IMR-90 (cell line): ENCODE measurements around the gene TAGLN2. TPM values are rescaled to one million over a fixed set of nuclear protein-coding genes. Genes with fewer than 3 reads are reported as not detected.

Experiments
- ATAC-seq: fragments of 200-7000 bp; cut with Tn5 transposase; 2 replicates; pipeline ENCODE4 v1.9.1; 2020; ENCODE audit warnings: low read depth, mild to moderate bottlenecking, moderate library complexity
- BruUV-seq: library from RNA; stranded (reverse); fragments of 400-500 nt; replicated peaks from 2 replicates; lab custom pipeline; 2021; lab: Mats Ljungman, UMichigan
- CTCF ChIA-PET: fragments of 300-600 bp; formaldehyde crosslinking; extraction: SDS; loops from one replicate; lab custom pipeline; 2021; ENCODE audit warnings: antibody characterized with exemption; lab: Yijun Ruan, JAX
- POLR2A ChIA-PET: fragments of 300-600 bp; sonication (Branson Sonifier 250); formaldehyde crosslinking; loops from one replicate; lab custom pipeline; 2022; ENCODE audit warnings: antibody characterized with exemption; ENCODE audit not compliant: unreplicated experiment; lab: Charles Lee
- DNase-seq: peaks from one replicate; pipeline ENCODE4 v3.0.0; 2013
- H2AFZ ChIP-seq: replicated peaks from 2 replicates; pipeline ENCODE3; 2013; ENCODE audit warnings: low read length, mild to moderate bottlenecking; ENCODE audit not compliant: poor library complexity
- H2AK5ac ChIP-seq: 2 replicates; pipeline ENCODE4 v1.6.1; 2013; ENCODE audit warnings: low read depth, low read length, inconsistent platforms
- H2AK9ac ChIP-seq: replicated peaks from 2 replicates; pipeline ENCODE3; 2013; ENCODE audit warnings: mild to moderate bottlenecking, low read depth, low read length, moderate library complexity; ENCODE audit not compliant: poor library complexity
- H2BK120ac ChIP-seq: 2 replicates; pipeline ENCODE4 v1.6.1; 2013; ENCODE audit warnings: low read depth, low read length, inconsistent platforms
- H2BK15ac ChIP-seq: 3 replicates; pipeline ENCODE4 v1.6.1; 2013; ENCODE audit warnings: low read depth, low read length, inconsistent platforms
- H2BK20ac ChIP-seq: 2 replicates; pipeline ENCODE4 v1.6.1; 2013; ENCODE audit warnings: low read depth, mild to moderate bottlenecking, inconsistent platforms, low read length, moderate library complexity
- H2BK5ac ChIP-seq: 2 replicates; pipeline ENCODE4 v1.6.1; 2013; ENCODE audit warnings: mild to moderate bottlenecking, low read depth, low read length, inconsistent platforms; ENCODE audit not compliant: poor library complexity, severe bottlenecking
- H3K14ac ChIP-seq: replicated peaks from 2 replicates; pipeline ENCODE4 v1.6.1; 2013; ENCODE audit warnings: low read depth, low read length, inconsistent platforms
- H3K18ac ChIP-seq: 2 replicates; pipeline ENCODE4 v1.6.1; 2013; ENCODE audit warnings: low read depth, low read length, control low read depth
- H3K23ac ChIP-seq: 2 replicates; pipeline ENCODE4 v1.6.1; 2013; ENCODE audit warnings: low read depth, low read length, inconsistent platforms
- H3K27ac ChIP-seq: 2 replicates; pipeline ENCODE4 v1.5.1; 2013; ENCODE audit warnings: mild to moderate bottlenecking, control low read depth, low read length; ENCODE audit not compliant: insufficient read depth
- H3K27me3 ChIP-seq: 2 replicates; pipeline ENCODE4 v1.6.1; 2013; ENCODE audit warnings: low read length; ENCODE audit not compliant: control insufficient read depth, insufficient read depth
- H3K36me3 ChIP-seq: 2 replicates; pipeline ENCODE4 v1.6.1; 2013; ENCODE audit warnings: low read length, mixed read lengths; ENCODE audit not compliant: control insufficient read depth, insufficient read depth
- H3K4ac ChIP-seq: 2 replicates; pipeline ENCODE4 v1.6.1; 2013; ENCODE audit warnings: low read depth, low read length, inconsistent platforms
- H3K4me1 ChIP-seq: 2 replicates; pipeline ENCODE4 v1.6.1; 2013; ENCODE audit warnings: low read length, mixed read lengths; ENCODE audit not compliant: control insufficient read depth, insufficient read depth
- H3K4me2 ChIP-seq: 2 replicates; pipeline ENCODE4 v1.6.1; 2013; ENCODE audit warnings: low read depth, mild to moderate bottlenecking, control low read depth, low read length, moderate library complexity
- H3K4me3 ChIP-seq: 2 replicates; pipeline ENCODE4 v1.5.1; 2013; ENCODE audit warnings: low read depth, mild to moderate bottlenecking, control low read depth, low read length, moderate library complexity; ENCODE audit not compliant: insufficient read depth
- H3K56ac ChIP-seq: 2 replicates; pipeline ENCODE4 v1.6.1; 2013; ENCODE audit warnings: low read length, inconsistent platforms; ENCODE audit not compliant: insufficient read depth; ENCODE audit errors: extremely low read depth
- H3K79me1 ChIP-seq, 2 experiments: 2 replicates each; pipeline ENCODE4 v1.6.1; 2013; ENCODE audit warnings: low read length in 2 of 2, inconsistent platforms in 1 of 2, low read depth in 1 of 2
- H3K9ac ChIP-seq: 2 replicates; pipeline ENCODE4 v1.6.1; 2013; ENCODE audit warnings: low read depth, low read length, control low read depth
- H3K9me1 ChIP-seq: 2 replicates; pipeline ENCODE4 v1.6.1; 2013; ENCODE audit warnings: low read length, inconsistent platforms; ENCODE audit not compliant: insufficient read depth
- H3K9me3 ChIP-seq: 2 replicates; pipeline ENCODE4 v1.6.1; 2013; ENCODE audit warnings: low read length; ENCODE audit not compliant: control insufficient read depth, insufficient read depth
- H4K20me1 ChIP-seq: 2 replicates; pipeline ENCODE4 v1.6.1; 2013; ENCODE audit warnings: low read length, inconsistent platforms; ENCODE audit not compliant: insufficient read depth
- H4K5ac ChIP-seq: 2 replicates; pipeline ENCODE4 v1.6.1; 2013; ENCODE audit warnings: mild to moderate bottlenecking, low read depth, low read length, control low read depth
- H4K8ac ChIP-seq, 2 experiments: 2 replicates each; pipeline ENCODE4 v1.6.1; 2013; ENCODE audit warnings: low read depth in 2 of 2, low read length in 2 of 2, control low read depth in 1 of 2, inconsistent platforms in 1 of 2
- H4K91ac ChIP-seq: 2 replicates; pipeline ENCODE4 v1.6.1; 2013; ENCODE audit warnings: low read depth, low read length, inconsistent platforms; ENCODE audit not compliant: insufficient read depth
- BHLHE40 ChIP-seq: fragments of 150-350 bp; IDR thresholded peaks from 2 replicates; pipeline ENCODE4 v1.6.1; 2016; ENCODE audit warnings: mild to moderate bottlenecking, low read depth, low read length
- CEBPB ChIP-seq: IDR thresholded peaks from 2 replicates; pipeline ENCODE4 v1.6.1; 2012; ENCODE audit warnings: low read depth, low read length, improper control_type of control experiment
- CHD1 ChIP-seq: IDR thresholded peaks from 2 replicates; pipeline ENCODE4 v1.6.1; 2012; ENCODE audit warnings: low read depth, low read length, improper control_type of control experiment
- CTCF ChIP-seq: conservative IDR thresholded peaks from 2 replicates; pipeline ENCODE4 v1.5.1; 2012; ENCODE audit warnings: mild to moderate bottlenecking, low read depth, low read length, improper control_type of control experiment
- MXI1 ChIP-seq: IDR thresholded peaks from 2 replicates; pipeline ENCODE4 v1.6.1; 2012; ENCODE audit warnings: low read depth, mild to moderate bottlenecking, low read length, moderate library complexity, borderline replicate concordance
- NFE2L2 ChIP-seq: fragments of 150-350 bp; IDR thresholded peaks from 2 replicates; pipeline ENCODE4 v1.6.1; 2016; ENCODE audit warnings: low read depth, mild to moderate bottlenecking, low read length
- POLR2A ChIP-seq: IDR thresholded peaks from 2 replicates; pipeline ENCODE4 v1.6.1; 2012; ENCODE audit warnings: mild to moderate bottlenecking, low read depth, low read length
- RAD21 ChIP-seq: IDR thresholded peaks from 2 replicates; pipeline ENCODE4 v1.6.1; 2012; ENCODE audit warnings: low read length, improper control_type of control experiment
- RFX5 ChIP-seq: IDR thresholded peaks from 2 replicates; pipeline ENCODE4 v1.8.0; 2012; ENCODE audit warnings: low read depth, mild to moderate bottlenecking, low read length, moderate library complexity
- SMC3 ChIP-seq: fragments of 150-350 bp; IDR thresholded peaks from 2 replicates; pipeline ENCODE4 v1.6.1; 2016; ENCODE audit warnings: low read depth, mild to moderate bottlenecking, antibody characterized with exemption, low read length, moderate library complexity
- USF2 ChIP-seq: fragments of 150-350 bp; IDR thresholded peaks from 2 replicates; pipeline ENCODE4 v1.6.1; 2017; ENCODE audit warnings: mild to moderate bottlenecking, antibody characterized with exemption, low read length, low read depth
- WGBS, 2 experiments: methylation state at CpG; one replicate each; pipeline versions ENCODE4 v1.1.5 to v1.1.7; 2013; ENCODE audit warnings: missing lambda C conversion rate in 2 of 2; ENCODE audit not compliant: insufficient read length in 1 of 2; ENCODE audit errors: extremely low coverage in 2 of 2; 5-methylcytosine and 5-hydroxymethylcytosine counted together
- dilution Hi-C: fragments of 300-500 bp; cut with HindIII; formaldehyde crosslinking; loops from one replicate; pipeline ENCODE4 v1.14.3; 2018; ENCODE audit warnings: low sequenced_read_pairs; ENCODE audit not compliant: unreplicated experiment
- in situ Hi-C: fragments of 300-500 bp; cut with MboI; formaldehyde crosslinking; loops from 3 replicates; pipeline ENCODE4 v1.14.3; 2019; ENCODE audit warnings: low sequenced_read_pairs, inconsistent platforms, mixed read lengths
- intact Hi-C: fragments of 100-400 bp; cut with micrococcal nuclease; formaldehyde crosslinking; loops from 2 replicates; pipeline ENCODE4 v1.10.0; 2022
- polyA plus RNA-seq, 3 experiments: library from polyadenylated mRNA; depleted of rRNA; stranded (reverse); fragments of >200 nt; gene quantifications; 2 replicates each; pipeline ENCODE4 v1.2.3, GENCODE V29; 2012; ENCODE audit warnings: low replicate concordance in 1 of 3
- total RNA-seq: library from RNA; depleted of rRNA; stranded (reverse); fragments of >200 nt; gene quantifications from 2 replicates; pipeline ENCODE4 v1.2.3, GENCODE V29; 2012

The TAGLN2 gene
- total and polyA plus RNA-seq, 2 of the 4 experiments (the other 2 are of a cell fraction), result 440 to 634 TPM

- no peak for TF ChIP-seq BHLHE40
Measured at GRCh38 chr1:159931795-159932173, 6.5 kb upstream of the TAGLN2 start (continued).

- Histone ChIP-seq H2AK9ac (no peak overlapping the region), H3K14ac (no peak overlapping the region), H2BK120ac (no peak overlapping the region), H2AK5ac (no peak overlapping the region), H4K5ac (no peak overlapping the region), H3K9ac (no peak overlapping the region), H3K9me1 (0 out of 2 replicates have a peak, but pooled peaks cover 1% of the 10 kb centered on the region), H4K20me1 (no peaks in the 10 kb centered on the region), H3K27ac (no peak overlapping the region), H3K4me1 (no peaks in the 10 kb centered on the region), H2BK15ac (no peak overlapping the region), H2AFZ (no peak overlapping the region), H3K4ac (no peak overlapping the region), H3K79me1 (no peaks in the 10 kb centered on the region), H2BK20ac (no peak overlapping the region), H2BK5ac (no peak overlapping the region), H4K91ac (no peak overlapping the region), H3K27me3 (peaks cover 8% of the 10 kb centered on the region; the same call in 1 of the 2 replicates), H3K4me2 (no peak overlapping the region), H3K9me3 (no peaks in the 10 kb centered on the region), H3K36me3 (no peaks in the 10 kb centered on the region), H3K18ac (no peak overlapping the region), H4K8ac (no peak overlapping the region), H3K4me3 (no peak overlapping the region), H3K56ac (no peak overlapping the region), H3K23ac (no peak overlapping the region)
- no peak for TF ChIP-seq RFX5
- no peak for TF ChIP-seq CTCF
- no peak for TF ChIP-seq CHD1
- TF ChIP-seq CEBPB, result no peak
- TF ChIP-seq SMC3, result no peak
- no peak for TF ChIP-seq USF2
- no peak for TF ChIP-seq RAD21
- TF ChIP-seq POLR2A, result no peak
- no peak for TF ChIP-seq NFE2L2
- TF ChIP-seq MXI1, result no peak
- in situ Hi-C loops (loop anchor here (10.0 kb wide), 1 partner anchor 444 kb away; no protein-coding TSS in a partner anchor), intact Hi-C loops (no loop called here), dilution Hi-C loops (no loop called here)
- no peak for DNase-seq
- ATAC-seq, result no peak
- POLR2A ChIA-PET, result no interaction called here
- CTCF ChIA-PET, result no interaction called here
- WGBS, 2 experiments, result 85% methylated on average over 4 of the region's 13 CpGs; no CpG with 5 or more reads in 1 of the 2 experiments
- BruUV-seq, result no TSS peak
Measured at GRCh38 chr1:159931101-159931794, 5.9 kb upstream of the TAGLN2 start.
